ENCODE data around the gene ADRA1B. TPM values are rescaled to one million over a fixed set of nuclear protein-coding genes. Genes with fewer than 3 reads are reported as not detected.

The ADRA1B gene
- total and polyA plus RNA-seq, 2 donors (not counting 3 experiments of a cell fraction or from before 2014, with no cell fraction given), result 0.77 TPM; not detected in 1

- Histone ChIP-seq H3K4me2 (ENCODE audit: insufficient read depth, low read length) (no peak overlapping the region), H3K27me3 (ENCODE audit: control insufficient read depth in 2 of 2, insufficient read depth in 2 of 2, low read length in 2 of 2) (peaks cover 0 to 1% of the 10 kb centered on the region in 2 experiments), H3K9ac (replicated peaks; ENCODE audit: extremely low read depth, insufficient read depth, low read length) (no peak overlapping the region), H3K27ac (ENCODE audit: insufficient read depth, low read depth, low read length) (no peak overlapping the region), H4K20me1 (replicated peaks; ENCODE audit: control insufficient read depth, extremely low read depth, insufficient read depth, low read length) (no peaks in the 10 kb centered on the region), H3K4me3 (replicated peaks in 1 of 3; ENCODE audit: insufficient read depth in 1 of 3, low read depth in 1 of 3, low read length in 3 of 3) (no peak overlapping the region), H2AFZ (ENCODE audit: low read depth, low read length) (no peak overlapping the region), H3K9me1 (replicated peaks; ENCODE audit: control insufficient read depth, extremely low read depth, insufficient read depth, low read length) (no peaks in the 10 kb centered on the region), H3K36me3 (ENCODE audit: control insufficient read depth in 2 of 2, extremely low read depth in 1 of 2, insufficient read depth in 2 of 2, low read length in 2 of 2) (no peaks in the 10 kb centered on the region), H3K79me2 (ENCODE audit: control insufficient read depth, insufficient read depth, low read length) (no peaks in the 10 kb centered on the region), H3K9me3 (replicated peaks; ENCODE audit: control insufficient read depth, insufficient read depth, low read length) (no peaks in the 10 kb centered on the region), H3K4me1 (ENCODE audit: control insufficient read depth, extremely low read depth, insufficient read depth, low read length) (no peaks in the 10 kb centered on the region)
- no peak for DNase-seq (ENCODE audit: low read depth, low spot score)
- ChIA-PET CTCF (interaction anchor here (0.6 to 1.5 kb wide), 6 partner anchors 11 to 795 kb away, joined by 3 to 4 read pairs (median 3); no protein-coding TSS in a partner anchor), POLR2A (no interaction called here)
- TF ChIP-seq, protein P1, sequence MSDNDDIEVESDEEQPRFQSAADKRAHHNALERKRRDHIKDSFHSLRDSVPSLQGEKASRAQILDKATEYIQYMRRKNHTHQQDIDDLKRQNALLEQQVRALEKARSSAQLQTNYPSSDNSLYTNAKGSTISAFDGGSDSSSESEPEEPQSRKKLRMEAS (IDR thresholded peaks at IDR 0.05; ENCODE audit: insufficient read depth, insufficient read length), result no peak
- no peak for TF ChIP-seq EZH2 (IDR thresholded peaks at IDR 0.05; ENCODE audit: borderline replicate concordance, low read depth, low read length, severe bottlenecking)
- TF ChIP-seq FOS (IDR thresholded peaks at IDR 0.05; ENCODE audit: borderline replicate concordance, insufficient read depth, low read length), result no peak
- no peak for TF ChIP-seq POLR2A (IDR thresholded peaks at IDR 0.05; ENCODE audit: low read depth, low read length)
- no peak for TF ChIP-seq MYC (IDR thresholded peaks at IDR 0.05; ENCODE audit: low read depth, low read length)
- intact Hi-C loops (cut with micrococcal nuclease) (no loop called here), dilution Hi-C loops (cut with MboI; ENCODE audit: extremely low pct_ligation_motif_present, low sequenced_read_pairs) (no loop called here)
- BruUV-seq (replicated peaks), result no TSS peak
- FAIRE-seq, result no peak
Measured at GRCh38 chr5:159951387-159951786, 35.1 kb downstream of the ADRA1B start.

GRCh38 chr5:159951834-159952233, 35.6 kb downstream of the ADRA1B start:
- Histone ChIP-seq H3K9me3 (replicated peaks; ENCODE audit: control insufficient read depth, insufficient read depth, low read length) (no peaks in the 10 kb centered on the region), H3K4me1 (ENCODE audit: control insufficient read depth, extremely low read depth, insufficient read depth, low read length) (no peaks in the 10 kb centered on the region), H3K4me2 (ENCODE audit: insufficient read depth, low read length) (no peak overlapping the region), H2AFZ (ENCODE audit: low read depth, low read length) (no peak overlapping the region), H3K4me3 (replicated peaks in 1 of 3; ENCODE audit: insufficient read depth in 1 of 3, low read depth in 1 of 3, low read length in 3 of 3) (no peak overlapping the region), H3K79me2 (ENCODE audit: control insufficient read depth, insufficient read depth, low read length) (no peaks in the 10 kb centered on the region), H3K9me1 (replicated peaks; ENCODE audit: control insufficient read depth, extremely low read depth, insufficient read depth, low read length) (no peaks in the 10 kb centered on the region), H3K9ac (replicated peaks; ENCODE audit: extremely low read depth, insufficient read depth, low read length) (no peak overlapping the region), H3K36me3 (ENCODE audit: control insufficient read depth in 2 of 2, extremely low read depth in 1 of 2, insufficient read depth in 2 of 2, low read length in 2 of 2) (no peaks in the 10 kb centered on the region), H3K27me3 (ENCODE audit: control insufficient read depth in 2 of 2, insufficient read depth in 2 of 2, low read length in 2 of 2) (peaks cover 0 to 1% of the 10 kb centered on the region in 2 experiments), H4K20me1 (replicated peaks; ENCODE audit: control insufficient read depth, extremely low read depth, insufficient read depth, low read length) (no peaks in the 10 kb centered on the region), H3K27ac (ENCODE audit: insufficient read depth, low read depth, low read length) (no peak overlapping the region)
- TF ChIP-seq MYC (IDR thresholded peaks at IDR 0.05; ENCODE audit: low read depth, low read length) (no peak), FOS (IDR thresholded peaks at IDR 0.05; ENCODE audit: borderline replicate concordance, insufficient read depth, low read length) (no peak), EZH2 (IDR thresholded peaks at IDR 0.05; ENCODE audit: borderline replicate concordance, low read depth, low read length, severe bottlenecking) (no peak), CTCF (IDR thresholded peaks at IDR 0.05; ENCODE audit: extremely low read depth in 1 of 2, insufficient read depth in 1 of 2, low read depth in 1 of 2, low read length in 2 of 2) (no peak), POLR2A (IDR thresholded peaks at IDR 0.05; ENCODE audit: low read depth, low read length) (no peak), POLR2AphosphoS5 (IDR thresholded peaks at IDR 0.05; ENCODE audit: insufficient read depth, low read depth, low read length) (no peak), GATA2 (IDR thresholded peaks at IDR 0.05; ENCODE audit: insufficient read depth, insufficient read length, low read depth, low read length) (no peak), JUN (IDR thresholded peaks at IDR 0.05; ENCODE audit: borderline replicate concordance, insufficient read depth, insufficient read length, low read depth) (no peak)
- TF ChIP-seq, protein P1 (IDR thresholded peaks at IDR 0.05; ENCODE audit: insufficient read depth, insufficient read length), result no peak
- no TSS peak for BruUV-seq (replicated peaks)
- DNase-seq (ENCODE audit: low read depth, low spot score) (no peak), FAIRE-seq (no peak)
- intact Hi-C loops (cut with micrococcal nuclease), result no loop called here
- dilution Hi-C loops (cut with MboI; ENCODE audit: extremely low pct_ligation_motif_present, low sequenced_read_pairs), result no loop called here
- ChIA-PET CTCF (interaction anchor here (0.6 to 1.5 kb wide), 6 partner anchors 11 to 795 kb away, joined by 3 to 4 read pairs (median 3); no protein-coding TSS in a partner anchor), POLR2A (no interaction called here)
